Lower leg skin (tissue), 3 donors: ENCODE data around the gene MYB.

Source experiments
- POLR2A ChIP-seq, 2 donors: fragments of 450-650 bp; IDR thresholded peaks; one replicate each; pipeline ENCODE4 v1.6.1; 2016 to 2017; ENCODE audit warnings: antibody characterized with exemption in 2 of 2, mild to moderate bottlenecking in 1 of 2, moderate library complexity in 1 of 2
- TF ChIP-seq, protein P1 (sequence below), 3 donors: fragments of 450-650 bp; IDR thresholded peaks; one replicate each; pipeline ENCODE4 v1.5.1; 2016; ENCODE audit warnings: antibody characterized with exemption in 3 of 3, mild to moderate bottlenecking in 3 of 3, moderate library complexity in 2 of 3

DNA sequence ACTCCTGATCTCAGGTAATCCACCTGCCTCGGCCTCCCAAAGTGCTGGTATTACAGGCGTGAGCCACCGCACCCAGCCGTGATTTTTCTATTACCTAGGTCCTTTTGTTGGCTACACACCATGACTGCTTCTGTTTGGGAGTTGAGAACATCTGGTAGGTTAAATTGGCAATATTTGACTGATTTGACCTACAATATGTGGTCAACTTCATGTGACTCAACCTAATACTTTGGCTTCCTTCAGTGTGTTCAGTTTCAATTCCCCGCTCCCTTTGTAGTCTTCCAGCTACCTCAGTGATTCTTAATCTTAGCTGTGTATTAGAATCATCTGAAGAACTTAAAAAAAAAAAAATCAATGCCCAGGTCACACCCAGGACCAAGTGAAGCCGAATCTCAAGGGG is 47.4 kb downstream of the MYB start:
- no peak for TF ChIP-seq POLR2A (IDR thresholded peaks at IDR 0.05)
- TF ChIP-seq, protein P1, sequence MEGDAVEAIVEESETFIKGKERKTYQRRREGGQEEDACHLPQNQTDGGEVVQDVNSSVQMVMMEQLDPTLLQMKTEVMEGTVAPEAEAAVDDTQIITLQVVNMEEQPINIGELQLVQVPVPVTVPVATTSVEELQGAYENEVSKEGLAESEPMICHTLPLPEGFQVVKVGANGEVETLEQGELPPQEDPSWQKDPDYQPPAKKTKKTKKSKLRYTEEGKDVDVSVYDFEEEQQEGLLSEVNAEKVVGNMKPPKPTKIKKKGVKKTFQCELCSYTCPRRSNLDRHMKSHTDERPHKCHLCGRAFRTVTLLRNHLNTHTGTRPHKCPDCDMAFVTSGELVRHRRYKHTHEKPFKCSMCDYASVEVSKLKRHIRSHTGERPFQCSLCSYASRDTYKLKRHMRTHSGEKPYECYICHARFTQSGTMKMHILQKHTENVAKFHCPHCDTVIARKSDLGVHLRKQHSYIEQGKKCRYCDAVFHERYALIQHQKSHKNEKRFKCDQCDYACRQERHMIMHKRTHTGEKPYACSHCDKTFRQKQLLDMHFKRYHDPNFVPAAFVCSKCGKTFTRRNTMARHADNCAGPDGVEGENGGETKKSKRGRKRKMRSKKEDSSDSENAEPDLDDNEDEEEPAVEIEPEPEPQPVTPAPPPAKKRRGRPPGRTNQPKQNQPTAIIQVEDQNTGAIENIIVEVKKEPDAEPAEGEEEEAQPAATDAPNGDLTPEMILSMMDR (IDR thresholded peaks at IDR 0.05) = no peak
